Muscle of leg (tissue), 11 donors: ENCODE data around the gene CNNM4. TPM values are rescaled to one million over a fixed set of nuclear protein-coding genes. Genes with fewer than 3 reads are reported as not detected.

ENCODE experiments used
- DNase-seq: peaks from one replicate; pipeline ENCODE4 v3.0.0; 2013
- H3K27ac ChIP-seq: one replicate; pipeline ENCODE4 v1.5.1; 2013; ENCODE audit warnings: mild to moderate bottlenecking, low read length, control low read depth
- H3K27me3 ChIP-seq: one replicate; pipeline ENCODE4 v1.6.1; 2013; ENCODE audit warnings: low read length; ENCODE audit not compliant: control insufficient read depth, insufficient read depth
- H3K36me3 ChIP-seq: one replicate; pipeline ENCODE4 v1.6.1; 2013; ENCODE audit warnings: low read length; ENCODE audit not compliant: control insufficient read depth, insufficient read depth
- H3K4me1 ChIP-seq: one replicate; pipeline ENCODE4 v1.6.1; 2013; ENCODE audit warnings: low read length; ENCODE audit not compliant: control insufficient read depth, insufficient read depth
- H3K4me3 ChIP-seq: one replicate; pipeline ENCODE4 v1.5.1; 2013; ENCODE audit warnings: low read length, control low read depth
- H3K9me3 ChIP-seq: replicated peaks from 2 replicates; pipeline ENCODE4 v1.6.1; 2013; ENCODE audit warnings: low read depth, low read length; ENCODE audit not compliant: control insufficient read depth
- WGBS: methylation state at CpG from one replicate; pipeline ENCODE4 v1.1.5; 2013; ENCODE audit warnings: missing lambda C conversion rate; ENCODE audit not compliant: insufficient coverage; 5-methylcytosine and 5-hydroxymethylcytosine counted together
- polyA plus RNA-seq, 8 donors: library from polyadenylated mRNA; unstranded; fragments of 120-200 nt; gene quantifications; one replicate each; pipeline versions ENCODE4 v1.2.1 to v1.2.3, GENCODE V29; 2013; ENCODE audit warnings: inconsistent platforms in 1 of 8, low replicate concordance in 1 of 8; ENCODE audit not compliant: insufficient read length in 8 of 8, insufficient read depth in 1 of 8
- total RNA-seq: library from RNA; stranded (reverse); fragments of 120-200 nt; gene quantifications from one replicate; pipeline ENCODE4 v1.2.4, GENCODE V29; 2013

Gene CNNM4
- total and polyA plus RNA-seq, 9 donors, result 14.9 to 30.0 (median 24.2) TPM

- WGBS, result 78% methylated on average over 6 of the region's 12 CpGs
- H3K27me3 ChIP-seq, result no peaks in the 10 kb centered on the region
- H3K9me3 ChIP-seq, result no peaks in the 10 kb centered on the region
- DNase-seq, result no peak
- peaks cover 12% of the 10 kb centered on the region for H3K36me3 ChIP-seq
- no peak overlapping the region for H3K4me3 ChIP-seq
- no peak overlapping the region for H3K27ac ChIP-seq
- peaks cover 14% of the 10 kb centered on the region for H3K4me1 ChIP-seq
Measured at GRCh38 chr2:96809951-96810782, 49.5 kb downstream of the CNNM4 start.

- Histone ChIP-seq H3K4me1 (peaks cover 18% of the 10 kb centered on the region), H3K9me3 (no peaks in the 10 kb centered on the region)
- 100% methylated on average over 3 of the region's 5 CpGs for WGBS
Measured at GRCh38 chr2:96810783-96811192, 50.1 kb downstream of the CNNM4 start.

GRCh38 chr2:96811917-96812316, 51.2 kb downstream of the CNNM4 start:
- H3K27ac ChIP-seq, result peak overlapping the region; percentile 80
- peak; percentile 97 for DNase-seq

More at GRCh38 chr2:96810783-96811192, 50.1 kb downstream of the CNNM4 start:
- DNase-seq, result no peak
- Histone ChIP-seq H3K27ac (peak overlapping the region; percentile 80), H3K4me3 (no peak overlapping the region), H3K36me3 (peaks cover 12% of the 10 kb centered on the region), H3K27me3 (no peaks in the 10 kb centered on the region)

GRCh38 chr2:96813656-96814055, 53.0 kb downstream of the CNNM4 start:
- Histone ChIP-seq H3K9me3 (no peaks in the 10 kb centered on the region), H3K4me1 (peaks cover 33% of the 10 kb centered on the region), H3K36me3 (peaks cover 16% of the 10 kb centered on the region), H3K27me3 (no peaks in the 10 kb centered on the region), H3K27ac (no peak overlapping the region), H3K4me3 (no peak overlapping the region)
- 83% methylated on average over 3 of the region's 4 CpGs for WGBS
- DNase-seq, result no peak

More at GRCh38 chr2:96811917-96812316, 51.2 kb downstream of the CNNM4 start:
- no CpG with 5 or more reads among the region's 3 CpGs for WGBS
- peaks cover 18% of the 10 kb centered on the region for H3K4me1 ChIP-seq
- H3K9me3 ChIP-seq, result no peaks in the 10 kb centered on the region
- peaks cover 12% of the 10 kb centered on the region for H3K36me3 ChIP-seq
- H3K27me3 ChIP-seq, result no peaks in the 10 kb centered on the region
- no peak overlapping the region for H3K4me3 ChIP-seq

GRCh38 chr2:96815326-96816126, 54.8 kb downstream of the CNNM4 start:
- H3K4me3 ChIP-seq, result peak overlapping the region; percentile 65
- peaks cover 44% of the 10 kb centered on the region for H3K4me1 ChIP-seq
- H3K27me3 ChIP-seq, result no peaks in the 10 kb centered on the region
- DNase-seq, result peak; percentile 49
- H3K27ac ChIP-seq, result peak overlapping the region; percentile 88
- WGBS, result under 1% methylated on average over 53 of the region's 60 CpGs
- no peaks in the 10 kb centered on the region for H3K9me3 ChIP-seq
- H3K36me3 ChIP-seq, result peaks cover 21% of the 10 kb centered on the region

GRCh38 chr2:96816127-96816835, 55.6 kb downstream of the CNNM4 start, which contains the start of gene CNNM3:
Gene CNNM3, plus strand, starts transcription at chr2:96816268. Its CDS starts 10 bp downstream, at chr2:96816278.
- H3K36me3 ChIP-seq, result peaks cover 22% of the 10 kb centered on the region
- peaks cover 44% of the 10 kb centered on the region for H3K4me1 ChIP-seq
- H3K9me3 ChIP-seq, result no peaks in the 10 kb centered on the region
- H3K27ac ChIP-seq, result peak within 1 kb of the TSS; percentile 88
- under 1% methylated on average over 99 of the region's 103 CpGs for WGBS
- H3K4me3 ChIP-seq, result peak within 1 kb of the TSS; percentile 65
- peak; percentile 98 for DNase-seq
- H3K27me3 ChIP-seq, result no peaks in the 10 kb centered on the region

- under 1% methylated on average over 76 of the region's 89 CpGs for WGBS
- peak; percentile 38 for DNase-seq
- Histone ChIP-seq H3K4me1 (peaks cover 38% of the 10 kb centered on the region), H3K27me3 (no peaks in the 10 kb centered on the region), H3K9me3 (no peaks in the 10 kb centered on the region), H3K36me3 (peaks cover 22% of the 10 kb centered on the region), H3K4me3 (peak overlapping the region; percentile 42), H3K27ac (no peak overlapping the region)
Measured at GRCh38 chr2:96816836-96817702, 56.4 kb downstream of the CNNM4 start.

GRCh38 chr2:96817882-96818281, 57.2 kb downstream of the CNNM4 start:
- no peaks in the 10 kb centered on the region for H3K9me3 ChIP-seq
- peaks cover 35% of the 10 kb centered on the region for H3K4me1 ChIP-seq
- H3K4me3 ChIP-seq, result peak overlapping the region; percentile 42
- no peak overlapping the region for H3K27ac ChIP-seq
- H3K36me3 ChIP-seq, result peaks cover 22% of the 10 kb centered on the region
- no peaks in the 10 kb centered on the region for H3K27me3 ChIP-seq
- 76% methylated on average over 7 of the region's 8 CpGs for WGBS
- no peak for DNase-seq
